H9 (cell line): ENCODE measurements around the gene DOCK1. TPM values are rescaled to one million over a fixed set of nuclear protein-coding genes. Genes with fewer than 3 reads are reported as not detected.

ENCODE experiments used
- DNase-seq: peaks from one replicate; pipeline ENCODE4 v3.0.0-alpha.2; 2017
- H2AFZ ChIP-seq: one replicate; pipeline ENCODE4 v1.6.1; 2013; ENCODE audit warnings: mild to moderate bottlenecking, low read length, control low read depth, moderate library complexity
- H2AK5ac ChIP-seq: 2 replicates; pipeline ENCODE4 v1.6.1; 2013; ENCODE audit warnings: low read length, control low read depth, mixed read lengths; ENCODE audit not compliant: insufficient read length
- H2BK120ac ChIP-seq: one replicate; pipeline ENCODE4 v1.6.1; 2013; ENCODE audit warnings: low read depth, mild to moderate bottlenecking, low read length, control low read depth, inconsistent platforms; ENCODE audit not compliant: poor library complexity, severe bottlenecking
- H2BK12ac ChIP-seq: 2 replicates; pipeline ENCODE4 v1.6.1; 2013; ENCODE audit warnings: low read length, control low read depth, mixed read lengths, low read depth; ENCODE audit not compliant: insufficient read length
- H2BK15ac ChIP-seq: 2 replicates; pipeline ENCODE4 v1.6.1; 2013; ENCODE audit warnings: low read depth, low read length, control low read depth
- H2BK20ac ChIP-seq: one replicate; pipeline ENCODE4 v1.6.1; 2013; ENCODE audit warnings: low read depth, mild to moderate bottlenecking, low read length, control low read depth, inconsistent platforms; ENCODE audit not compliant: poor library complexity, severe bottlenecking
- H2BK5ac ChIP-seq: 2 replicates; pipeline ENCODE4 v1.6.1; 2013; ENCODE audit warnings: low read length, control low read depth, mixed read lengths; ENCODE audit not compliant: insufficient read length
- H3K14ac ChIP-seq: 2 replicates; pipeline ENCODE4 v1.6.1; 2013; ENCODE audit warnings: low read length, control low read depth; ENCODE audit not compliant: insufficient read depth
- H3K18ac ChIP-seq: 2 replicates; pipeline ENCODE4 v1.6.1; 2013; ENCODE audit warnings: low read depth, mild to moderate bottlenecking, mixed read lengths, low read length, control low read depth; ENCODE audit not compliant: insufficient read length
- H3K23ac ChIP-seq: 2 replicates; pipeline ENCODE4 v1.6.1; 2013; ENCODE audit warnings: low read length, control low read depth, mixed read lengths, low read depth; ENCODE audit not compliant: insufficient read length
- H3K23me2 ChIP-seq: 2 replicates; pipeline ENCODE4 v1.6.1; 2013; ENCODE audit warnings: low read depth, mild to moderate bottlenecking, mixed read lengths, low read length, control low read depth; ENCODE audit not compliant: insufficient read length, poor library complexity, severe bottlenecking
- H3K27ac ChIP-seq: 2 replicates; pipeline ENCODE4 v1.5.1; 2013; ENCODE audit warnings: low read length, control low read depth, mixed read lengths, low read depth; ENCODE audit not compliant: insufficient read length
- H3K27me3 ChIP-seq: 2 replicates; pipeline ENCODE4 v1.6.1; 2013; ENCODE audit warnings: low read length, control low read depth, inconsistent platforms; ENCODE audit not compliant: insufficient read depth
- H3K4ac ChIP-seq: 2 replicates; pipeline ENCODE4 v1.6.1; 2013; ENCODE audit warnings: low read depth, mild to moderate bottlenecking, control low read depth, inconsistent platforms, low read length, moderate library complexity
- H3K4me1 ChIP-seq: 2 replicates; pipeline ENCODE4 v1.6.1; 2013; ENCODE audit warnings: low read length, control low read depth, inconsistent platforms; ENCODE audit not compliant: insufficient read depth
- H3K4me2 ChIP-seq: 2 replicates; pipeline ENCODE4 v1.6.1; 2013; ENCODE audit warnings: low read length, control low read depth, mixed read lengths; ENCODE audit not compliant: insufficient read length, insufficient read depth
- H3K56ac ChIP-seq: 2 replicates; pipeline ENCODE4 v1.6.1; 2013; ENCODE audit warnings: low read depth, mild to moderate bottlenecking, mixed read lengths, low read length, control low read depth; ENCODE audit not compliant: insufficient read length
- H3K79me1 ChIP-seq: 2 replicates; pipeline ENCODE4 v1.6.1; 2013; ENCODE audit warnings: low read depth, mild to moderate bottlenecking, moderate library complexity, low read length, control low read depth, inconsistent platforms; ENCODE audit not compliant: insufficient read depth, poor library complexity, severe bottlenecking
- H3K79me2 ChIP-seq: 2 replicates; pipeline ENCODE4 v1.6.1; 2013; ENCODE audit warnings: low read length, control low read depth, inconsistent platforms; ENCODE audit not compliant: insufficient read depth
- H3K9ac ChIP-seq: 2 replicates; pipeline ENCODE4 v1.6.1; 2013; ENCODE audit warnings: low read length, control low read depth, mixed read lengths; ENCODE audit not compliant: insufficient read length; ENCODE audit errors: extremely low read depth
- H3K9me3 ChIP-seq: one replicate; pipeline ENCODE4 v1.6.1; 2013; ENCODE audit warnings: low read depth, low read length, inconsistent platforms; ENCODE audit not compliant: control insufficient read depth
- H3T11ph ChIP-seq: one replicate; pipeline ENCODE4 v1.6.1; 2013; ENCODE audit warnings: mild to moderate bottlenecking, low read length, control low read depth, inconsistent platforms
- H4K20me1 ChIP-seq: one replicate; pipeline ENCODE4 v1.6.1; 2013; ENCODE audit not compliant: control insufficient read depth, insufficient read length, insufficient read depth
- H4K5ac ChIP-seq: 2 replicates; pipeline ENCODE4 v1.6.1; 2013; ENCODE audit warnings: low read depth, mild to moderate bottlenecking, mixed read lengths, low read length, control low read depth; ENCODE audit not compliant: insufficient read length
- H4K8ac ChIP-seq: replicated peaks from 2 replicates; pipeline ENCODE4 v1.6.1; 2013; ENCODE audit warnings: low read length, control low read depth, mixed read lengths, low read depth; ENCODE audit not compliant: insufficient read length
- H4K91ac ChIP-seq: 2 replicates; pipeline ENCODE4 v1.6.1; 2013; ENCODE audit warnings: low read depth, mild to moderate bottlenecking, moderate library complexity, mixed read lengths, low read length, control low read depth; ENCODE audit not compliant: insufficient read length
- H3K27ac Mint-ChIP-seq, 3 experiments: 2 replicates in 2 of 3; 3 replicates in 1 of 3; pipeline ENCODE4 v1.8.0; 2020 to 2021; ENCODE audit warnings: mixed read lengths in 3 of 3, mild to moderate bottlenecking in 1 of 3, moderate library complexity in 1 of 3
- H3K27me3 Mint-ChIP-seq: 2 replicates; pipeline ENCODE4 v1.8.0; 2021; ENCODE audit warnings: low read depth, mild to moderate bottlenecking, moderate library complexity, mixed read lengths
- H3K36me3 Mint-ChIP-seq, 3 experiments: 2 replicates in 2 of 3; 3 replicates in 1 of 3; pipeline ENCODE4 v1.8.0; 2020 to 2021; ENCODE audit warnings: low read depth in 3 of 3, mixed read lengths in 3 of 3; ENCODE audit not compliant: insufficient read depth in 1 of 3
- H3K4me1 Mint-ChIP-seq, 2 experiments: 2 replicates each; pipeline ENCODE4 v1.8.0; 2020; ENCODE audit warnings: mixed read lengths in 2 of 2
- H3K4me3 Mint-ChIP-seq, 2 experiments: 2 replicates in 1 of 2; 3 replicates in 1 of 2; pipeline ENCODE4 v1.8.0; 2020 to 2021; ENCODE audit warnings: mild to moderate bottlenecking in 2 of 2, mixed read lengths in 2 of 2, moderate library complexity in 1 of 2
- H3K9me3 Mint-ChIP-seq, 2 experiments: 2 replicates in 1 of 2; 3 replicates in 1 of 2; pipeline ENCODE4 v1.8.0; 2020; ENCODE audit warnings: mild to moderate bottlenecking in 2 of 2, mixed read lengths in 2 of 2, moderate library complexity in 1 of 2
- WGBS: extraction: QIAGEN DNeasy Blood & Tissue Kit; methylation state at CpG from one replicate; pipeline ENCODE4 v1.1.7; 2013; ENCODE audit warnings: missing lambda C conversion rate, low lambda C conversion rate, mixed read lengths; ENCODE audit not compliant: insufficient read length; ENCODE audit errors: extremely low coverage; 5-methylcytosine and 5-hydroxymethylcytosine counted together
- total RNA-seq: library from RNA; stranded (reverse); gene quantifications from 2 replicates; pipeline ENCODE4 v1.2.1, GENCODE V29; 2021
- TF ChIP-seq, protein P1 (sequence below): fragments of 200-600 bp; sonication (generic); conservative IDR thresholded peaks from 3 replicates; pipeline ENCODE4 v1.8.0; 2021; ENCODE audit warnings: antibody characterized with exemption, mild to moderate bottlenecking

The DOCK1 gene
- total RNA-seq, 1 experiment from 2014 or later, result 57.0 TPM

DNA sequence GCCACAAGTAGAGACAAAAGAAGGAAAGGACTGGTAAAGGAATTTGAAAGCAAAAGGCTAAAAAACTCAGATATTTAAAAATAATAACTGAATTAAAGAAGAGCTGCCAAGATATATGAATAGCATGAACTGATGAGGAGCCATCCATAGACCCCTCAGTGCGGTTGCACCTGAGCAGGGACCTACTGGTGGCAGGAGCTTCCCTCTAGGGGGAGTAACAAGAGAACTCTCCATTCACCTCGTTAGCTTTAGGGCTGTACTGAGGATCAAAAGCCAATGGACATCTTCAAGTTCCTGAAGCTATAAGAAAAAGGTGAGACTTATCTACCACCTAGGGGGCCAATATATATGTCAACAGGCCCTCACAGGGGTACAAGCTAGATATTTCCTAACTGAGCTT is 27.8 kb upstream of the DOCK1 start:
- H2BK20ac ChIP-seq, result no peak overlapping the region
- peaks cover 4% of the 10 kb centered on the region for H3K4me1 ChIP-seq
- no peak overlapping the region for H3K4me2 ChIP-seq
- no peaks in the 10 kb centered on the region; a peak in 1 of 7 replicates for H3K36me3 Mint-ChIP-seq
- no peaks in the 10 kb centered on the region for H3K27me3 ChIP-seq
- H2BK12ac ChIP-seq, result no peak overlapping the region
- H3K56ac ChIP-seq, result no peak overlapping the region
- H3K23ac ChIP-seq, result no peak overlapping the region
- no peaks in the 10 kb centered on the region for H3K79me2 ChIP-seq
- H3T11ph ChIP-seq, result no peak overlapping the region
- H3K4ac ChIP-seq, result no peak overlapping the region
- no peak overlapping the region for H2AK5ac ChIP-seq
- no peak overlapping the region for H3K27ac Mint-ChIP-seq
- no peak overlapping the region for H4K91ac ChIP-seq
- H3K23me2 ChIP-seq, result no peaks in the 10 kb centered on the region
- H3K4me1 Mint-ChIP-seq, result peaks cover 35 to 45% of the 10 kb centered on the region in 2 experiments
- no peaks in the 10 kb centered on the region for H3K9me3 ChIP-seq
- no peaks in the 10 kb centered on the region for H3K9me3 Mint-ChIP-seq
- DNase-seq, result no peak
- no peak overlapping the region for H3K18ac ChIP-seq
- no CpG with 5 or more reads among the region's 2 CpGs for whole genome bisulfite sequencing
- no peak overlapping the region for H3K4me3 Mint-ChIP-seq
- TF ChIP-seq, protein P1, sequence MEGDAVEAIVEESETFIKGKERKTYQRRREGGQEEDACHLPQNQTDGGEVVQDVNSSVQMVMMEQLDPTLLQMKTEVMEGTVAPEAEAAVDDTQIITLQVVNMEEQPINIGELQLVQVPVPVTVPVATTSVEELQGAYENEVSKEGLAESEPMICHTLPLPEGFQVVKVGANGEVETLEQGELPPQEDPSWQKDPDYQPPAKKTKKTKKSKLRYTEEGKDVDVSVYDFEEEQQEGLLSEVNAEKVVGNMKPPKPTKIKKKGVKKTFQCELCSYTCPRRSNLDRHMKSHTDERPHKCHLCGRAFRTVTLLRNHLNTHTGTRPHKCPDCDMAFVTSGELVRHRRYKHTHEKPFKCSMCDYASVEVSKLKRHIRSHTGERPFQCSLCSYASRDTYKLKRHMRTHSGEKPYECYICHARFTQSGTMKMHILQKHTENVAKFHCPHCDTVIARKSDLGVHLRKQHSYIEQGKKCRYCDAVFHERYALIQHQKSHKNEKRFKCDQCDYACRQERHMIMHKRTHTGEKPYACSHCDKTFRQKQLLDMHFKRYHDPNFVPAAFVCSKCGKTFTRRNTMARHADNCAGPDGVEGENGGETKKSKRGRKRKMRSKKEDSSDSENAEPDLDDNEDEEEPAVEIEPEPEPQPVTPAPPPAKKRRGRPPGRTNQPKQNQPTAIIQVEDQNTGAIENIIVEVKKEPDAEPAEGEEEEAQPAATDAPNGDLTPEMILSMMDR, result peak; percentile 43; the same call in 2 of the 3 replicates
- no peak overlapping the region for H2BK5ac ChIP-seq
- no peak overlapping the region for H3K9ac ChIP-seq
- no peaks in the 10 kb centered on the region for H4K20me1 ChIP-seq
- no peak overlapping the region for H2BK15ac ChIP-seq
- H2AFZ ChIP-seq, result no peak overlapping the region
- H3K14ac ChIP-seq, result no peak overlapping the region
- H3K27me3 Mint-ChIP-seq, result peaks cover 19% of the 10 kb centered on the region
- H3K79me1 ChIP-seq, result no peaks in the 10 kb centered on the region
- H4K5ac ChIP-seq, result no peak overlapping the region
- no peak overlapping the region for H4K8ac ChIP-seq
- H2BK120ac ChIP-seq, result no peak overlapping the region
- no peak overlapping the region for H3K27ac ChIP-seq
